DMS153 treated with DMSO at 0.1 percent for 48 hours (cell line): ENCODE results near the gene VWA5B1.

Experiments used
- DNase-seq: peaks from one replicate; lab custom pipeline; 2025; ENCODE audit not compliant: unreplicated experiment; lab: John Stamatoyannopoulos, UW

VWA5B1 gene

GRCh38 chr1:20382711-20383110 is 92.0 kb downstream of the VWA5B1 start:
- no peak for DNase-seq

DNA sequence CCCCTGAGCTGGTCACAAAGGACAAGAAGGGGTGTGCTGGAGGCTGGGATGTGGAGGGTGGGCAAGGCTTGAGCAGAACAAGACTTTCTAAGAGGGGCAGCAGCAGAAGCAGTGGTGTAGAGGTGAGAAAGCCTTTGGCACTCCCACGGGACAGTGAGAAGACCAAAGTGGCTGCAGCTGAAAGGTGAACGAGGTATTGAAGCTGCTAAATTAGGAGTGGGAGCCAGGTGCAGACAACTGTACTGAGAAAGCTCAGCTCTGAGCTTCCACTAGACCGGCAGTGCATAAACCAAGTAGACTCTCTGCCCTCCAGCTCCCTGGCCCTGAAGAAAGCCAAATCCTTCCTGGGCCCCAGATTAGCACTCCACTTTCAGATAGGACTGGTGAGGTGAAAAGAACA is 93.0 kb downstream of the VWA5B1 start:
- no peak for DNase-seq

DNA sequence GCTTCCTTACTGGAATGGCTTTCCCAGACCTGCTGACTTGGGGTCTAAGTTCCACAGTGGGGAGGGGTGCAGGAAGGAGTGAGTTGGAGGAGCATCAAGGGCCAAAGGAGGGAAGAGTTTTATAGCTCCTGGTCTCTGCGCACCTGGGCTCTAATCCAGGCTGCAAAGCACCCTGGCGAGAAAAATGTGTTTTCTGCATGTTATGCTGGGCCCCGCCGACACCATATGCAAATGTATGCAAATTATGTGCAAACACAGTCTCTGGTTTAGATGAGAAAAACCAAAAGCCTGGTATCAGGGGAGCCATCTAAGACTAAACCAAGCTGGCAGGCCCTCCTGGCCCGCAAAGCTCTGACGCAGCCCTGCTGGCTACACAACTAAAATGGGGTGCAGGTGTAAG is 95.0 kb downstream of the VWA5B1 start:
- DNase-seq = no peak

DNA sequence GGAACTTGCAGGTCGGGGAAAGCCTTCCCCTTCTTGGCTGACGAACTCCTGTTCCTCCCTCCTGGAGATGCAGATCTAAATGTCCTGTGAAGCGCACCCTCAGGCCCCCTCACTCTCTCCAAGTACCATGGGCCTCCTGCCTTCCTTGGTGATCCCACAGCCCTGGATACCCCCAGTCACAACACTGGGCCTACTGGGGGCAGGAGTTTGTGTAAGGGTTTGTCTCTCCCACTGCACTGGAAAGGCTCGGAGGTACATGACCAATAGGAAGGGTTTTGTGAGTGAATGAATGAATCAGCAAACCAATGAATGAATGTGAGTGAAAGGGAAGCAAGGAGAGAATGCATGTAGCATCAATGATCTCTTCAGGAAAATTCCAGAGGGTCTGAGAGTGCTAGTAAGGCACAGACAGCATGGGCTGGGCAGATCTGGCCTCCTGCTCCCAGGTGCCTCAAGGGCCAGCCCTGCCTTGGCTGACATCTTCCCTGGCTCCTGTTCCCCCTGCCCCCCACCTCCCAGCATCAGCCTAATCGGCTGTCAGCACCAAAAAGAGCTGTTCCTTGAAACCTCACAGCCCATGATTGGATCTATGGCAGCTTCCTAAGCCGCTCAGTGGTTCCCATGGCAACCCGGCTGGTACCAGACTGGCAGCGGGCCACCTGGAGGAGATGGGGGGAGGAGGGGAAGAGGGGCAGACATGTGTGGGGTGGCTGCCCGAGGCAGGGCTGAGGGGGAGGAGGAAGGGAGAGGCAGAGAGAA is 95.8 kb downstream of the VWA5B1 start:
- DNase-seq = no peak

DNA sequence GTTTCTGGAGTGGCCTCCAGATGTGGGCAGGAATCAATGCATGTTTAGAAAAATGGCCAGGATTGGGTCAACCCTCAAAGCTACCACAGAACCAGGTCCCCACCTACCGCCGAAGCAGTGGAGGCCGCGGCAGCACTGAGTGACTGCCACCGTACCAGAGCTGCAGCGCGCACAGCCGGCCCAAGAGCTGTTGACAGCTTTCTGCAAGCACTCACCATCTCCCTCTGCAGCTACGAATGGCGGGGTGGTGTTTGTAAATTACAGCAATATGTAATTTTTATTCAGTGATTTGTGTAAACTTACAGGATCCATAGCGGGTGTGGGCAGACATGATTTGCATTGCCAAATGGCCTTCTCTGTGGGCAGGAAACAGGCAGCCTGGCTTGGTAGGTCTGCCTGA is 98.9 kb downstream of the VWA5B1 start:
- DNase-seq = no peak

GRCh38 chr1:20390589-20391331 is 100.1 kb downstream of the VWA5B1 start:
- DNase-seq = no peak

GRCh38 chr1:20395255-20395654 is 104.6 kb downstream of the VWA5B1 start:
- DNase-seq = no peak

- no peak for DNase-seq
Observed at GRCh38 chr1:20398744-20399143, 108.1 kb downstream of the VWA5B1 start.

GRCh38 chr1:20399196-20399595 is 108.5 kb downstream of the VWA5B1 start:
- DNase-seq = no peak

DNA sequence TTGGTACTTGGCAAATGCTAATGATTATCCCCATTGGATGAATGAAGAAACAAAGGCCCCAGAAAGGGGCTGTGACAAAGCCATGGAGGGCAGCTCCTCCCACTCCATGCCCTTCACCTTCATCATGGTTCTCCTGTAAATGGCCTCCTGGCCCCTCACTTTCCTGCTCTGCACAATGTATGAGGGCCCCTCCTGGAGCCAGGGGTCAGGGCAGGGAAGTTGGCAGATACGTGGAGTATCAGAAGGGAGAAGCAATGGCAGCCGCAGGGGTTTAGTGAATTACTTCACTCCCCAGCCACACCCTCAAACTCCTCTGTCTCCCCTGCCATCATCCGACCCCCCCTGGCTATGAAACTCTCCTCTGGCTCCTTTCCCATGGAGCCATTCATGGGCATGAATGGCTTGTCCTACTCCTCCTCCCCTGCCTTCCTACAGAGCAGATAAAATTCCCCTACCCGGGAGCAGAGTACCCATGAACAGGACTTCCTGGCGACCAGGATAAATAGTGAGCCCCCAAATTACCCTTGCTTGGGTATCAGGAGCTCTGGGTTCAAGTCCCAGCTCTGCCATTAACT is 109.0 kb downstream of the VWA5B1 start:
- no peak for DNase-seq

GRCh38 chr1:20400341-20401177 is 109.9 kb downstream of the VWA5B1 start:
- DNase-seq = no peak

DNA sequence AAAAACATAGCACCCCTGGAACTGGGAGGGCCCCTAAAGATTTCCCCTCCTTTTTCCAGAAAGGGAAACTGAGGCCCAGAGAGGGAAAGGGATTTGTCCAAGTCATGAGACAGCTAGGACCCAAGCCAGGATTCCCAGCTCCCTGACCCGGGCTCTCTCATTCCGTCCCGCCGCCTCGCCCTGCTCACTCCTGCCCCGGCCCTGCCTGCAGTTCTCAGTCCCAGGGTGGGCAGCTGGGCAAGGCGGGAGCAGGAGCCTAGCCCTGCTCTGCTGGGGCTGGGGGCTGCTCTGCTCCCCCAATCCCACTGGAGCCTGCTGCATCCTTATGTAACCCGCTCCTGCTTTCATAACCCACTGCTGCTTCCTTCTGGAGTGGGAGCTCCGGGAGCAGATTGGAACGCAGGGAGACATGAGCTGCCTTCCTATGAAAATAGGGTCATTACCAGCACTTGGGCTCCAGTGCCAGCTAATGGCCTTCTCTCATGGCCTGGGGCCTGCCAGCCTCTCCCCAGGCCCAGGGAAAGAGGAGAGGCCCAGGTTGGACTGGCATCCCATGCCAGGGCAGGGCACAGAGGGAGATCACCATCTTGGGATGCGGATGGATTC is 110.8 kb downstream of the VWA5B1 start:
- DNase-seq = no peak

- no peak for DNase-seq
Observed at GRCh38 chr1:20402585-20403422, 112.1 kb downstream of the VWA5B1 start.

GRCh38 chr1:20403423-20404145 is 112.9 kb downstream of the VWA5B1 start:
- no peak for DNase-seq

- DNase-seq = no peak
Observed at GRCh38 chr1:20404466-20404865, 113.8 kb downstream of the VWA5B1 start.
